Amniotic epithelial cell (primary cell): ENCODE data around the gene C11orf68.

Source experiments
- DNase-seq: peaks from one replicate; pipeline ENCODE4 v3.0.0-alpha.2; 2010; ENCODE audit warnings: low read depth

C11orf68 gene

GRCh38 chr11:65871811-65872548 lies 46.9 kb downstream of the C11orf68 start:
- peak; percentile 36 for DNase-seq

GRCh38 chr11:65870706-65871681 lies 47.9 kb downstream of the C11orf68 start:
- DNase-seq: no peak

DNA sequence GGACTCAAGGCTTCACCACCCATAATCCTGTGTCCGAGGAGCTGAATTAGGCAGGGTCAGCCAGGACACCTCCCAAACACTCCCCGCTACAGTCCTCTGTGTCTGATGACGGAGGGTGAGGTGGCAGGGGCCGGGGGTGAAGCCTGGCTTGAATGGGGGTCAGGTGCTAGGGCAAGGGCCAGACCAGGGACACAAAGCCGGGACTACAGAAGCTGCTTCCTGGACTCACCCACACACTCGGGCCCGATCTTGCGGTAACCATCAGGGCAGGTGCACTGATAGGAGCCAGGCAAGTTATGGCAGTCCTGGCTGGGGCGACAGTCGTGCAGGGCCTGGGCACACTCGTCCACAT lies 48.6 kb downstream of the C11orf68 start:
- DNase-seq: no peak

DNA sequence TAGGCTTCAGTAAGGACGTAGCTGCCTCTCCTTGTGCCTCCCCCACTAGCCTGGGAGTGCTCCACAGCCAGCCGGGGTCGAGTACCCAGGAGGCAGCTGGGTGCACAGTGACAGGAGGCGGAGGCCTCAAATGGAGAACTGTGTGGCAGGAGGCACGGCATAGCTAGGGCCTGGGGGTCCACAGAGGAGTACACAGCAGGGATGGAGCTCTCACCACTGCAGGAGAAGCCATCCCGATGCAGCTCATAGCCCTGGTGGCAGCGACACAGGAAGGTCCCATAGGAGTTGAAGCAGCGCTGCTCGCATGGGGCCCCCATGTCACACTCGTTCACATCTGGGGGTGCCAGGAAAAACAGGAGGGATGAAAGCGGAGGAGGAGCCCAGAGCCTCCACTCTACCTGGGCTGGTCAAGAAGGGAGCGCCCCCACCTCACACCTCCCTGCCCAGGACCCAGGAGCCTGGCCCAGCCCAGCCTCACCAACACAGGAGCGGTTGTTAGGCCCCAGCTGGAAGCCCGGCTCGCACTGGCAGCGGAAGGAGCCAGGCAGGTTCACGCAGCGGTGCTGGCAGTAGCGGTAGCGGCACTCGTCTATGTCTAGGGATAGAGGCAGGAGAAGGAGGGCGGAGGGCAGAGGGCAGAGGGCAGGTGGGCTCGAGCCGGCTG lies 49.1 kb downstream of the C11orf68 start:
- DNase-seq: no peak

DNA sequence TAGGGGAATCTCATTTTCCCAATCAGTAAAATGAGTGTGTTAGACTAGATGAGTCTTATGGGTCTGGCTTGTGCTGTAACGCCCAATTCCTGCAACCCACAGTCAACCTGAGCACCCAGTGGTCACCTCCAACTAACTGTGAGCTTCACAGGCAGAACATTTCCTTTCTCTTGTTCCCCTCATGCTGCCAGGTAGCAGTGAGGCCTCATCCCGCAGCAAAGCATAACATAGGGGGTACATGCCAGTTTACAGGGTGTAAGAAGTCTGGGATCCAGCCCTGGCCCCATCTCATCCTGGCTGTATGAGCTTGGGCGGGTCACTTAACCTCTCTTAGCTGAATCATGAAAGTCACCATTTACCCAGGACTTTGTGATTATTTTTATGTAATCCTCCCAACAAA lies 50.0 kb downstream of the C11orf68 start:
- no peak for DNase-seq

DNA sequence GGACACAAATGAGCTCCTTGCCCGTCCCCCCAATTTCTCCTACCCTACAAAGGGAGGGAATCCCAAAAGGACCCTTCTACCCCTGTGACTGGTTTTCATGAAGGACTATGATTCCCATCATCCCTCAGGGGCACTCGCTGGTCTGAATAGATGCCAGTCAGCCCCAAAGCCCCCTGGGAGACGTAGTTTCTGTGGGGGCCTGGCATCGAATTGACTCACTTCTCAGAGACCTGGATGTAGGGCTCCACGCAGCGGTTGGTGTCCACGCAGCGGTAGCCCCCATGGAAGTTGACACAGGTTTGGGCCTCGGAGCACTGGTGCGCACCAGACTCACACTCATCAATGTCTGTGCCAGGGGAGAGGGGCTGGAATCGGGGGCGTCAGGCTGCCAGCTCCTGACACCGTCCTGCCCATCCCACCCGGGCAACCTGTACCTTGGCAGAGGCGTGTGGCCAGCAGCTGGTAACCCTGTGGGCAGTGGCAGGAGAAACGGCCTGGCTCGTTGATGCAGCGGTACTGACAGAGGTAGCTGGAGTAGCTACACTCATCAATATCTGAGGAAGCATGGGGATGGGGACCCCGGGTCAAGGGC lies 50.7 kb downstream of the C11orf68 start:
- DNase-seq: no peak

- DNase-seq: no peak
Measured at GRCh38 chr11:65867284-65868071, 51.4 kb downstream of the C11orf68 start.
